VCaP (cell line): ENCODE results near the gene MYEOV.

Source experiments
- H3K27ac ChIP-seq: fragments of 450-650 bp; 2 replicates; pipeline ENCODE4 v1.5.1; 2017
- CTCF ChIP-seq: fragments of 450-650 bp; conservative IDR thresholded peaks from 2 replicates; pipeline ENCODE4 v1.5.1; 2017; ENCODE audit warnings: mild to moderate bottlenecking, moderate library complexity

The MYEOV gene

GRCh38 chr11:69280994-69281393, 13.0 kb upstream of the MYEOV start:
- no peak for TF ChIP-seq CTCF
- H3K27ac ChIP-seq: no peak overlapping the region

DNA sequence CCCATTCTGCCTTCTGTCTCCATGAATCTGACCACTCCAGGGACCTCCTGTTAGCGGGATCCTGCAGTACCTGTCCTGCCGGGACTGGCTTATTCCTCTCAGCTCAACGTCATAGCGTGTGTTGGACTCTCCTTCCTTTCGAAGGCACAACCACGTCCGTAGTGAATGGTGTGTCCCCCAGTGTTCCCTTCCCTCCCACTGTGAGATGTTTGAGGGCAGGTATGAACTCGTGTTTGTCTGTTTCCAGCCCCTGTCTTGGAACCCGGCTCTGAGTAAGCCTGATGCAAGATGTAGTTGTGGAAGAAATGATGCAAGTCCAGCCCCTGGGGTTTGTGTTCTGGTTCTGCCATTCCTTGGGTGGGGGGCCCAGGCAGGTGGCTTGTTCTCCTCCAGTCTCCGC, 10.5 kb upstream of the MYEOV start:
- no peak for TF ChIP-seq CTCF
- H3K27ac ChIP-seq: no peak overlapping the region

DNA sequence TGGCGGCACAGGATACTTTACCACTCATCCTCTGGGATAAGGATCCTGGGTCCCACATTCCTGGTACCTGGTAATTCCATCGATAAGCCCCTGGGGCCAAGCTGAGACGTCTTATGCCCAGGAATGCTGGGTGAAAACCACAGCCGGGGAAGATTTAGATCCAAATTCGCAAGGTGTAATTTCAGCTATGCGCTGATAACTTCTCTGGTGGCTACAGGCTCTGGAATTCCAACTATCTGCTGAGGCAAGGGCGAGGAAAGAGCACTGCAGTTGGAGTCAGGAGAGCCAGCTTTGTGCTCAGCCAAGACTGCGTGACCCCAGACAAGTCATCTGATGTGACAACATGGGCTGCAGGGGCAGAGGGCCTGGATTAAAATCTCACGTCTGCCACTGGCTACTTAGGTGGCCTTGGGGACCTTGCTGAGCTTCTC, 9.9 kb upstream of the MYEOV start:
- no peak for TF ChIP-seq CTCF
- no peak overlapping the region for H3K27ac ChIP-seq

GRCh38 chr11:69285091-69285490, 8.9 kb upstream of the MYEOV start:
- TF ChIP-seq CTCF: no peak
- H3K27ac ChIP-seq: no peak overlapping the region

DNA sequence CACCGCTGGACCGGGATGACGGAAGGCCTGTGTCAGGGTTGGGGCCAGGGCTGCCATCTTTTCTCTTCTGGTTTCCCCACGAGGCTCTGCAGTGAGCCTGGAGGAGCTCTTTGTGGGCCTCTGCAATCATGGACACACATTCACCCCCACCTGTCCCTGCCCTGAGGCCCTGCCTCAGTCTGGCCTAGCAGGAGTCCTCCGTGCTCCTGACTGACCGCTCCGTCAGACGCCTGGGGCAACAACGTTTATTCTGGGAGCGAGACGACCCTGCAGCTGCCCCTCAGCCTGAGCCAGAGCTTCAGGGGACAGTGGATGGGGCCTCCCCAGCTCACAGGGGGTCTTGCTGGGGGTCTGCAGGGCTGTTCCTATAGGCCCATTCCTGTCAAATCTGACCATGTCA, 8.2 kb upstream of the MYEOV start:
- H3K27ac ChIP-seq: no peak overlapping the region
- TF ChIP-seq CTCF: no peak

DNA sequence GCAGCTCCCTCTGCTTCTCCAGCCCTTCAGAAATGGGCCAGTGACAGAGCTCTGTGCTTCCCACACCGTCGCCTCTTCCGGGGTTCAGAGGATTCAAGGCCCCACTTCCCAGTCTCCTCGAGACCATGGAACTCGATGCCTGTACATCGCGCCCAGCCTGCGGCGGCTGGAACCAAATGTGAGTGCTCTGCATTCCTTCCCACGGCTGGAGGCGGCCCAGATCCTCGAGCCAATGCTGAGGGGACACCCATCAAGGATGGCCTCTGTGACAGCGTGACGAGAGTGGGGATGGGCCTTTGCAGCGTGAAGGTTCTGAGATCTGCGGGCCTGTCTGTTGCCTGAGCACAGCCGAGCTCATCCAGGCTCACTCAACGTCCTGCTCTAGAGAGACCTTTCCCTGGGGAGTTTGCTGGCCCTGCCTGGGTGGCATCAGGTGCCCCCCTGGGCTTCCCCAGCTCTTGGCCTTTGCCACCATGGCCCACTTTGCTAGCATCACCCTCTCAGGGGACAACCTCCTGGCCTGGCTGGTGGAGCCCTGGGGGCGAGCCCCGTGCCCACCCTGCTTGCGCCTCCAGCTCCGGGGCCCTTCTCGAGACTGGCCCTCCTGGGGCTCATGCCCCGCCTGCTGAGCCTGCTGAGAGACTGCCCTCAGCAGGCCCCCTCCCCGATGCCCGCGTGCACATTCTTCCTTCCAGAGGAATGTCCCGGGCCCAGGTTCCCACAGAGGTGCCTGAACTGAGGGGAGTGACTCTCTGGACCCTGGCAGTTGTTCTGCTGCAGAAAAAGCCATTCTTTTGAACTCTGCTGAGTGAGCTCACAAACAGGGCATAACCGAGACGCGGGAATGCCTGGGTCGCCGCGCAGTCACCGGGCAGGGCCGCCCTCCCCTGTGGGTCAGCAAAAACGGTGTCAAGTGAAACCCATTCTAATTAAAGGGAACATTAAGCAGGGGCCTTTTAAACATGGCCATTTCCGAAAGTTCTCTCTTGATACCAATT, 7.3 kb upstream of the MYEOV start:
- no peak overlapping the region for H3K27ac ChIP-seq
- no peak for TF ChIP-seq CTCF

DNA sequence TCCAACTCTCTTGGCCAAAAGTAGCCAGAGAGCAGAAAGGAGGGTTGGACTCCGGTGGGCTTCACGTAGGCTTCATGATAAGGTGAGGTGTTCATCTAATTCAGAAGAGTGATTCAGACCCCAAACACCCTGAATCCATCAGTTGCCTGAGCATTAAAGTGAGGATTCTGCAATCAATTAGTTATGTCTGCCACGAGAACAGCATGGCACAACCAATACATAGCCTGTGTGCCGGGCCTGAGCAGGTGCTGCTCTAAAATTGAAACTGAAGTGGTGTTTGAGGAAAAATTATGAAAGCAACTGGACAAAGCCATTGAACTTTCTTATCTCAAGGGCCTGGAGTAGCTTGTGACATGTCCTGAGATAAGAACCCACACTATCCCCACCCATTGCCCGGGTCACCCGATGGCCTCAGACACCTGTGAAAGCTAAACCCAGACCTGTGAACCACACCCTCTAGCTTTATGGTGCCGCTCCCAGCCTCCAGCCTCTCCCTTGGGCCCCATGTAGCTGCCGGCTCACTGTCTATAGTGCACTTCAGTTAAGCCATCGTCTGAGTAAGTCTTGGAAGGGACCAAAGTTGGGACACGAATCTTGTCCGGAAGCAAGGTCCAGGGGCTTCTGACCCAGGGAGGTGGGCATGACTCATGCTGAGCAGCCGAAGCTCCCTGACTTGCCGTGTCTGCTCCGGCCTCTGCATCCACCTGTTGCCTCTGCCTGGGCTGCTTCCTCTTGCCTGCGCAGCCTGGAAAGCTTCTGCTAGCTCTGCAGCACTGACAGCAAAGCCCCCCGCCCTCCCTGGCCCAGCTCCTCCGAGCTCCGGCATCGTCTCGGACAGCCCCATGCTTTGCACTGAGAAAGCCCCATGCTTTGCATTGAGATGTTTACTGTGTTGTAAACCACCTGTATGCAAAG, 5.7 kb upstream of the MYEOV start:
- no peak for TF ChIP-seq CTCF
- H3K27ac ChIP-seq: no peak overlapping the region
